ENCODE data around the gene CCNI.

CCNI gene

GRCh38 chr4:77074381-77074831 is 1.4 kb downstream of the CCNI start:
- Histone ChIP-seq H3K79me2 (ENCODE audit: insufficient read depth, low read length) (peaks cover 86% of the 10 kb centered on the region), H3K27me3 (ENCODE audit: insufficient read depth, low read length, poor library complexity) (no peaks in the 10 kb centered on the region), H3K9ac (ENCODE audit: low read depth, low read length) (peak overlapping the region; percentile 86), H3K4me2 (ENCODE audit: insufficient read depth, low read length) (peak overlapping the region; percentile 80), H3K4me3 (ENCODE audit: low read depth in 1 of 2, low read length in 2 of 2) (peak overlapping the region; percentile 26 to 97; a peak in 3 of 4 replicates), H3K27ac (ENCODE audit: low read length) (peak overlapping the region; percentile 49; the same call in 1 of the 2 replicates), H3K4me1 (ENCODE audit: insufficient read depth, low read length) (peaks cover 60% of the 10 kb centered on the region), H2AFZ (ENCODE audit: low read depth, low read length) (no peak overlapping the region), H3K36me3 (ENCODE audit: insufficient read depth, low read length) (peaks cover 7% of the 10 kb centered on the region), H4K20me1 (ENCODE audit: insufficient read depth, low read length) (peaks cover 56% of the 10 kb centered on the region), H3K9me3 (ENCODE audit: insufficient read depth, low read length, severe bottlenecking) (no peaks in the 10 kb centered on the region)
- no peak for ATAC-seq (ENCODE audit: insufficient read depth, low read depth)
- no peak for DNase-seq
- no peak for TF ChIP-seq CTCF (IDR thresholded peaks at IDR 0.05; ENCODE audit: borderline replicate concordance, extremely low read depth, low read length, poor library complexity, severe bottlenecking)
- no peak for TF ChIP-seq EZH2 (IDR thresholded peaks at IDR 0.05; ENCODE audit: borderline replicate concordance, low read depth, low read length, severe bottlenecking)

- H3K79me2 ChIP-seq (ENCODE audit: insufficient read depth, low read length), result peaks cover 87% of the 10 kb centered on the region
- peak overlapping the region; percentile 26 to 97; a peak in 3 of 4 replicates for H3K4me3 ChIP-seq (ENCODE audit: low read depth in 1 of 2, low read length in 2 of 2)
- no peak for ATAC-seq (ENCODE audit: insufficient read depth, low read depth)
Measured at GRCh38 chr4:77073981-77074380, 1.8 kb downstream of the CCNI start.

GRCh38 chr4:77073106-77073809 is 2.5 kb downstream of the CCNI start:
- H3K27ac ChIP-seq (ENCODE audit: low read length), result peak overlapping the region; percentile 44; the same call in 1 of the 2 replicates

More at GRCh38 chr4:77073981-77074380, 1.8 kb downstream of the CCNI start:
- no peak for DNase-seq
- peaks cover 58% of the 10 kb centered on the region for H4K20me1 ChIP-seq (ENCODE audit: insufficient read depth, low read length)
- H3K4me1 ChIP-seq (ENCODE audit: insufficient read depth, low read length), result peaks cover 60% of the 10 kb centered on the region
- no peaks in the 10 kb centered on the region for H3K27me3 ChIP-seq (ENCODE audit: insufficient read depth, low read length, poor library complexity)
- H2AFZ ChIP-seq (ENCODE audit: low read depth, low read length), result no peak overlapping the region
- peak overlapping the region; percentile 80 for H3K4me2 ChIP-seq (ENCODE audit: insufficient read depth, low read length)
- peak overlapping the region; percentile 49; the same call in 1 of the 2 replicates for H3K27ac ChIP-seq (ENCODE audit: low read length)
- H3K9me3 ChIP-seq (ENCODE audit: insufficient read depth, low read length, severe bottlenecking), result no peaks in the 10 kb centered on the region
- TF ChIP-seq CTCF (IDR thresholded peaks at IDR 0.05; ENCODE audit: borderline replicate concordance, extremely low read depth, low read length, poor library complexity, severe bottlenecking) (no peak), EZH2 (IDR thresholded peaks at IDR 0.05; ENCODE audit: borderline replicate concordance, low read depth, low read length, severe bottlenecking) (no peak)
- peaks cover 8% of the 10 kb centered on the region for H3K36me3 ChIP-seq (ENCODE audit: insufficient read depth, low read length)
- peak overlapping the region; percentile 86 for H3K9ac ChIP-seq (ENCODE audit: low read depth, low read length)

More at GRCh38 chr4:77073106-77073809, 2.5 kb downstream of the CCNI start:
- Histone ChIP-seq H3K4me1 (ENCODE audit: insufficient read depth, low read length) (peaks cover 57% of the 10 kb centered on the region), H3K36me3 (ENCODE audit: insufficient read depth, low read length) (peaks cover 11% of the 10 kb centered on the region), H3K9ac (ENCODE audit: low read depth, low read length) (peak overlapping the region; percentile 86), H3K79me2 (ENCODE audit: insufficient read depth, low read length) (peaks cover 94% of the 10 kb centered on the region), H3K9me3 (ENCODE audit: insufficient read depth, low read length, severe bottlenecking) (no peaks in the 10 kb centered on the region), H4K20me1 (ENCODE audit: insufficient read depth, low read length) (peaks cover 64% of the 10 kb centered on the region), H3K27me3 (ENCODE audit: insufficient read depth, low read length, poor library complexity) (no peaks in the 10 kb centered on the region), H3K4me3 (ENCODE audit: low read depth in 1 of 2, low read length in 2 of 2) (peak overlapping the region; percentile 26 to 97; a peak in 3 of 4 replicates), H3K4me2 (ENCODE audit: insufficient read depth, low read length) (peak overlapping the region; percentile 80), H2AFZ (ENCODE audit: low read depth, low read length) (no peak overlapping the region)
- DNase-seq (no peak), ATAC-seq (ENCODE audit: insufficient read depth, low read depth) (no peak)
- TF ChIP-seq CTCF (IDR thresholded peaks at IDR 0.05; ENCODE audit: borderline replicate concordance, extremely low read depth, low read length, poor library complexity, severe bottlenecking) (no peak), EZH2 (IDR thresholded peaks at IDR 0.05; ENCODE audit: borderline replicate concordance, low read depth, low read length, severe bottlenecking) (no peak)

Data from DND-41 (cell line).